ENCODE results near the gene CR1L.
"Not testable (repeated sequence)": the region's sequence is repeated elsewhere in the genome, so short reads cannot be mapped to it uniquely, and the experiment has no call there.

Gene CR1L

DNA sequence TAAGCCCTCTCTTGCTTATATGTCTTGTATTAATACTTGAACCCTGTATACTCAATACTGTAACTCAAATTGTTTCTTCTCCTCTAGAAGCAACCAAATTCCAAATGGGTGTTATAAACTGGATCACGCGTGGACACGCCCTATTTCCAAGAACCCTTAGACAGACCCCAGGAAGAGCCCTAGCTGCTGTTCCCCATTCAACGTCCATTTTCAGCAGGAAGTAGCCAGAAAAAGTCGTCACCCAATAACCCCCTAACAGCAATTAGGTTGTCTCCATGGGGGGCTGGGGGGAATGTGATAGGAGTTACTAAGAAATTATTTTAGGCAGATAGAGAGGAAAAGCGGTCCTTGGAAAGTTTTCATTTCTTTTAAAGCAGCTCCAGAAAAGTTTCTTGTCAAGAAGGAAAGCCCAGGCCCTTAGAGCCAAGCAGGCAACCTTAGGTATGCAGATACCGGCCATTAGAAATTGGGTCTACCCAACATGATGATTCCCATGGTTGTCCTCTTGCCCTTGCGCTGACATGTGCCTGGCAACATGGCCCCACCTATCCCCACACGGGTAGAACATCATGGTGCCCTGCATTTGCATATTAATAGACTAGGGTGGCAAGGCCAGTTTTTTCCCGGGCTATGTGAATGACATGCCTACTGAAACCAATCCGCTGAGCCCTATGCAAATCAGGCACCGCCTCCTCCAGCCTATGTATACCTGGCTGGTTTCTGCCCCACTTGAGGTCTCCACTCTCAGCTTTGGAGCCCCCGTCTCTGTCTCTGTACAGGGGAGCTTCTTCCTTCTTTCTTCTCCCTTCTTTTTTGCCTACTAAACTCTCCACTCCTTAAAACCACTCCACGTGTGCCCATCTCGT lies 102.9 kb downstream of the CR1L start:
- no peak for FAIRE-seq

- FAIRE-seq, result no peak
Measured at GRCh38 chr1:207748737-207749528, 104.0 kb downstream of the CR1L start.

- no peak for FAIRE-seq
Measured at GRCh38 chr1:207750631-207751305, 105.8 kb downstream of the CR1L start.

DNA sequence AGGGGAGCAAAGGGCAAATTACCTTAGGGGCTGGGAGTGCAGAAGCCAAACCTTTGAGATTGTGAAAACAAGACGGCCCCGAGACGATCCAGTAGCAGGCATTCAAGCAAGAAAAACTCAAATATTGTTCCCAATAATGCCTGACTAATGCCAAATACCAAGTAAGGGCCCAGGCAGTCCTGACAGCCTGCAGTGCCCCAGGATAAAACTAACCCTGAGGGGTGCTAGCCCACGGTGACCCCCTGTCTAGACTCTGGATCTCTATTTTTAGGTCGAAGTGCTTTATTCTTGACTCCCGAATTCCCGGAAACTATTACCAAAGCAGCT lies 106.5 kb downstream of the CR1L start:
- FAIRE-seq, result not testable (repeated sequence)

- FAIRE-seq, result peak; percentile 81
Measured at GRCh38 chr1:207751790-207752455, 107.0 kb downstream of the CR1L start, which contains the start of gene CD46. Gene CD46, plus strand, starts transcription at chr1:207752054. Its CDS starts 159 bp downstream, at chr1:207752213.

DNA sequence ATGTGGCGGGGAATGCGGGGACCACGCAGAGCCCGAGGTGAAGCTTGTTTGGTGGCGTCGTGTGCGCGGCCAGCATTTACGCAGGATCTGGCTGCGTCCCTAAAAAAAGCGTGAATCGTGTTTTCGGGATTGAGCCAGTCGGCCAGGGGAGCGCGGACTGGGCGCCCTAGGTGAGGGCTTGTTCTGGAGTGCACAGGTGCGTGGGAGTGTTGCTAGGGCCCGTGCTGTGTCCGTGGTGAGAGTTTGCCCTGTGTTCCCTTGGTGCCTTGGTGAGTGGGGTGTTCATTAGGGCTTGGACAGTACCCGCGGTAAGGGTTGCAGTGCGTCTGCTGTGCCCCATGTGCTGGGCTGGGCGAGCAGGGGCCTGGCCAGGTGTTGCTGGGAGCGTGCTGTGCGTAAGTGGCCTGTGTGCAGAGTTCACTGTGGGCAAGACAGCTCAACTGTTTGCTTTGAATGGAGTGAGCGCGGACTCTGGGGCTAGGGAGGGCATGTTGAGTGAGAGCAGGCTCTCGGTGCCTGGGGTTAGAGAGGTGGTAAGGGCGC lies 107.6 kb downstream of the CR1L start:
- FAIRE-seq, result no peak

GRCh38 chr1:207753611-207754010 lies 108.7 kb downstream of the CR1L start:
- no peak for FAIRE-seq

- no peak for FAIRE-seq
Measured at GRCh38 chr1:207754011-207754410, 109.1 kb downstream of the CR1L start.

DNA sequence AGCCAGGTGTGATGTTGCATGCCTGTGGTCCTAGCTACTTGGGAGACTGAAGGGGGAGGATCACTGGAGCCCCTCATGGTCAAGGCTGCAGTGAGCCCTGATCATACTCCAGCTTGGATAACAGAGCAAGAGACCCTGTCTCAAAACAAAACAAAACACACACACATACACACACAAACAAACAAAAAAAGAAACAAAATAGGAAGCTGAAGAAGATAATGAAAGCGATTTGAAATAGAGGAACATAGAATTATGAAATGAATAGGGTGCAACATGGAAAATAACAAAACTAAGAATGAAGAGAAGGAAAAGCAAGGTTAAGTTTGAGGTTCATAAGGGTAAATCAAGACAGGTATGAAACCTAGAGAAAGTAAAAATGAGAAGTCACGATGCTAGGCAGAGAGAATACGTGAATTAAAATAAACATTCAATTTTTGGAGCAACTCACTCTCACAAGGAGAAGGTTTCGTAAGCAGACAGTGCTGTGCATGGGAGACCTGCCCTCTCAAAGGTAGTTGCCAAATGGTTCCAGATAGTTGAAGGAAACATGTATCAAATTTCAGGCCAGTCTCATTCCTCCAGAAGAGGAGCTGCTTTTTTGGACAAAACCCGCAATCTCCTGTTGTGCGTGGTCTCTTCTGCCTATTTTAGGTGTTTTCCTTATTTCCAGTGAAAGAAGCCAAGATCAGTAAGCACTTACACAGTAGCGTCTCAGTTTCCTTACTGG lies 110.2 kb downstream of the CR1L start:
- no peak for FAIRE-seq

DNA sequence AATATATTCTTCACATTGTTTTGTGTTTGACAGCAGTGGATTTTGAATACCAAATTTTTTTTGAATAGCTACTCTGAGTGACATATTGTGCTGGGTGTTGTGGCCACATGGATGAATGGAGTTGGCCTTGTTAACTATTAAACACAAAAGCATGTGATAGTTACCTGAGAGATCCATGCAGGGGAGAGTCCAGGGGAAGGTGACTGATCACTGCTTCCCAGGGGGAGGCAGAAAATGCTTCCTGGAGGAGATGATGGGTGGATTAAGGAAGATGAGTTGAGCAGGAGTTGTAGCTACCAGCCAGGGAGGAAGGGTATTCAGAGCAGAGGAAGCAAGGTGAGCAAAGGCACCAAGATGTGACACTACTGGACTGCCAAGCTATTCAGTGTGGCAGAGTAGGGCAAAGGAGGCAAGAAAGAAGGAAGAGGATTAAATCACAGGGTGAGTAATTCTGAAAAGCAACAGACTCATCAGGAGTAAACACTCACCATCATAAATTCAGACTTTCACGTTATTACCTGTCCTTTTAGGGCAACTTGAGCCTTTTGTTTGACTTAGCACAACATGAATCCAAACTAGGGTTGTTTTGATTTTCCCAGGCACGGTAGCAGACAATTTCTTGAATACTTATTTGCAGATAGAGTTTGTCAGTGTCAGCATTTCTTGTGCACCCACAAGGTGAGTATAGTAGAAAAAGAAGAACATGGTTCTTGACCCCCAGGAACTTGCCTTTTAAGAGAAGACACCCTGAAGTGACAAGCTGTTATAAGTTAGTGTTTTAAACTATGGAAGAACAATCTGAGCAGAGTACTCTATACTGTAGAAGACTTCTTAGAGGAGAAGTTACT lies 111.1 kb downstream of the CR1L start:
- no peak for FAIRE-seq

DNA sequence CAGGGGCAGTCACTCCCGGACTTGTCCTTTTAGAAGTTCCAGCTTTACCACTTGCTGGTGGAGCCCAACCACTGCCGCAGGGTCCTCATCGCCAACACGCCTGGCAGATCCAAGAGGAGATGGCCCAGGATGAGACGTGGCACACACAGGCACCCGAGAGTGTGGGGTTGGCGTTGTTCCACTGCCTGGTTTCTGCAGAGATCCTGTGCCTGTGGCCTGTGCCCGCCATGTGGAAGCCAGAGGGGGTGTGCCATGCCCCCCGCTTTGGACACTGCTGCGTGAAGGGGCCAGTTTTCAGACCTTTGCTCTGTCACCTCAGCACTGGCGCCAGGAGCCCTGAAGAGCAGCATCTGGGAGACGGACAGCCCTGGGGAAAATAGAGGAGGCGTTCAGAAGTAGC lies 117.7 kb downstream of the CR1L start:
- FAIRE-seq, result no peak

- FAIRE-seq, result no peak
Measured at GRCh38 chr1:207763091-207763490, 118.2 kb downstream of the CR1L start.

DNA sequence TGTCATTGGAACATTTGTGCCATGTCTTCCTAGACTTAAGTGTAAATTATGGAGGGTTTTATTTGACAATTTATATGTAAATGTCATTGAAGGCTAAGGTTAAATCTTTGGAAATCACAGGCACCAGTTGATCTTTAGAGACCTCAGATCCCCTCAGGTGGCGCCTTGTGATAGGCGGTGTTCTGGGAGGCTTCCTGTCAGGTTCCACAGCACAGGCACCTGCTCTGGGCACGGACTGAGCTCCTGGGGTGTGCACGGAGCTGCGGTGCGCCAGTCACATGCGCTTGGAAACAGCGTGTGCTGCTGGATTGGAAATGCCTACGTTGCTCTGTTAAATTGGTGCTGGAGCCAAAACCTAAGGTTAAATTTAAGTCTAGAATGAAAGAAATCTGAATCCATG lies 119.0 kb downstream of the CR1L start:
- FAIRE-seq, result no peak

- FAIRE-seq, result no peak
Measured at GRCh38 chr1:207766569-207766968, 121.6 kb downstream of the CR1L start.

GRCh38 chr1:207770514-207770913 lies 125.6 kb downstream of the CR1L start:
- not testable (repeated sequence) for FAIRE-seq

Measured in G401.6 (cell line).